ENCODE measurements around the gene CCDC13.

DNA sequence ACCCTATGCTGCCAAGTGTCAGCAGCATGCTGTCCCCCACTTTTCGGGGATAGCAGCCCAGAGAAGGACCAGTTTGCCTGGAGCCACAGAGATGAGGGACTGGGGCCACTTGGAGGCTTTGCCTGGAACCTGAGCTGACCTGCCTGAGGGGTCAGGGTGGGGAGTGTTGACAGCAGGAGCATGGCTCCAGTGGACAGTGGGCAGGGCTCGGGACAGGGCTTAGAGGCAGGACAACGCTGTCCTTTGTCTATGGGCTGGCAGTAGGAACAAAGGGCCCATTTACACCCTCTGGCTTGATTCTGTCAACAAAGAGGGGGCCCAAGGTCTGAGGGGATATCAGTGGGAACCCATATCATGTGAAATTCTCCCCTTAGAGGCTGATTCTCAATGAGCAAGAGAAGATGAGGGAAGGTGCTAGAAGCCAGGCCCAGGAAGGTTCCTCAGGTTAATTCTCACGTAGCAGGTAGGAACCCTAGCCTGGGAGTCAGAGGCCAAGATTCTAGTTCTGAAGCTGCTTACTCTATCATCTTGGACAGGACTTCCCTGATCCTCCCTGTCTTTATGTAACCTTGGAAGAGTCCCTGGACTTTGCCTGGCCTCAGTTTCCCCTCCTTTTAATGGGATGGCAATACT, 40.7 kb downstream of the CCDC13 start:
- TF ChIP-seq GABPA (IDR thresholded peaks at IDR 0.05; ENCODE audit: low read depth) (no peak), SMC3 (IDR thresholded peaks at IDR 0.05; ENCODE audit: borderline replicate concordance, low read length) (no peak), CREB1 (IDR thresholded peaks at IDR 0.05; ENCODE audit: low read depth) (no peak)
- TF ChIP-seq, protein P1, sequence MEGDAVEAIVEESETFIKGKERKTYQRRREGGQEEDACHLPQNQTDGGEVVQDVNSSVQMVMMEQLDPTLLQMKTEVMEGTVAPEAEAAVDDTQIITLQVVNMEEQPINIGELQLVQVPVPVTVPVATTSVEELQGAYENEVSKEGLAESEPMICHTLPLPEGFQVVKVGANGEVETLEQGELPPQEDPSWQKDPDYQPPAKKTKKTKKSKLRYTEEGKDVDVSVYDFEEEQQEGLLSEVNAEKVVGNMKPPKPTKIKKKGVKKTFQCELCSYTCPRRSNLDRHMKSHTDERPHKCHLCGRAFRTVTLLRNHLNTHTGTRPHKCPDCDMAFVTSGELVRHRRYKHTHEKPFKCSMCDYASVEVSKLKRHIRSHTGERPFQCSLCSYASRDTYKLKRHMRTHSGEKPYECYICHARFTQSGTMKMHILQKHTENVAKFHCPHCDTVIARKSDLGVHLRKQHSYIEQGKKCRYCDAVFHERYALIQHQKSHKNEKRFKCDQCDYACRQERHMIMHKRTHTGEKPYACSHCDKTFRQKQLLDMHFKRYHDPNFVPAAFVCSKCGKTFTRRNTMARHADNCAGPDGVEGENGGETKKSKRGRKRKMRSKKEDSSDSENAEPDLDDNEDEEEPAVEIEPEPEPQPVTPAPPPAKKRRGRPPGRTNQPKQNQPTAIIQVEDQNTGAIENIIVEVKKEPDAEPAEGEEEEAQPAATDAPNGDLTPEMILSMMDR (IDR thresholded peaks at IDR 0.05 in 2 of 3, conservative IDR thresholded peaks at IDR 0.05 in 1 of 3; ENCODE audit: control insufficient read depth in 2 of 3, extremely low read depth in 1 of 3, insufficient read depth in 1 of 3, low read depth in 3 of 3, low read length in 3 of 3): no peak
- TF ChIP-seq, protein P2, sequence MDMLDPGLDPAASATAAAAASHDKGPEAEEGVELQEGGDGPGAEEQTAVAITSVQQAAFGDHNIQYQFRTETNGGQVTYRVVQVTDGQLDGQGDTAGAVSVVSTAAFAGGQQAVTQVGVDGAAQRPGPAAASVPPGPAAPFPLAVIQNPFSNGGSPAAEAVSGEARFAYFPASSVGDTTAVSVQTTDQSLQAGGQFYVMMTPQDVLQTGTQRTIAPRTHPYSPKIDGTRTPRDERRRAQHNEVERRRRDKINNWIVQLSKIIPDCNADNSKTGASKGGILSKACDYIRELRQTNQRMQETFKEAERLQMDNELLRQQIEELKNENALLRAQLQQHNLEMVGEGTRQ (IDR thresholded peaks at IDR 0.05; ENCODE audit: borderline replicate concordance, low read depth, low read length): no peak
- TF ChIP-seq, protein P3, sequence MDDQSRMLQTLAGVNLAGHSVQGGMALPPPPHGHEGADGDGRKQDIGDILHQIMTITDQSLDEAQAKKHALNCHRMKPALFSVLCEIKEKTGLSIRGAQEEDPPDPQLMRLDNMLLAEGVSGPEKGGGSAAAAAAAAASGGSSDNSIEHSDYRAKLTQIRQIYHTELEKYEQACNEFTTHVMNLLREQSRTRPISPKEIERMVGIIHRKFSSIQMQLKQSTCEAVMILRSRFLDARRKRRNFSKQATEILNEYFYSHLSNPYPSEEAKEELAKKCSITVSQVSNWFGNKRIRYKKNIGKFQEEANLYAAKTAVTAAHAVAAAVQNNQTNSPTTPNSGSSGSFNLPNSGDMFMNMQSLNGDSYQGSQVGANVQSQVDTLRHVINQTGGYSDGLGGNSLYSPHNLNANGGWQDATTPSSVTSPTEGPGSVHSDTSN (IDR thresholded peaks at IDR 0.05; ENCODE audit: insufficient replicate concordance, low read depth, low read length): no peak

Data from GM12878 (cell line).